Measurements from ENCODE around the gene SHISA9. TPM values are rescaled to one million over a fixed set of nuclear protein-coding genes. Genes with fewer than 3 reads are reported as not detected.

The SHISA9 gene
- total and polyA plus RNA-seq, 2 of the 4 experiments (the other 2 are of a cell fraction) = under 0.01 TPM; not detected in 1

GRCh38 chr16:13269359-13269758 is 368.0 kb downstream of the SHISA9 start:
- no CpG with 5 or more reads among the region's 1 CpG for WGBS, 2 experiments (ENCODE audit: extremely low coverage in 2 of 2, insufficient read length in 1 of 2)
- ChIA-PET CTCF (no interaction called here), POLR2A (ENCODE audit: unreplicated experiment) (no interaction called here)
- no peak overlapping the region for H2AK9ac ChIP-seq (replicated peaks; ENCODE audit: low read depth, low read length, poor library complexity)
- no peaks in the 10 kb centered on the region for H3K36me3 ChIP-seq (ENCODE audit: control insufficient read depth, insufficient read depth, low read length)
- no peak overlapping the region for H3K56ac ChIP-seq (ENCODE audit: extremely low read depth, insufficient read depth, low read length)
- H3K27ac ChIP-seq (ENCODE audit: insufficient read depth, low read length) = no peak overlapping the region
- ATAC-seq (ENCODE audit: low read depth) (no peak), DNase-seq (no peak)
- H2BK120ac ChIP-seq (ENCODE audit: low read depth, low read length) = no peak overlapping the region
- no peak overlapping the region for H3K18ac ChIP-seq (ENCODE audit: low read depth, low read length)
- H3K4ac ChIP-seq (ENCODE audit: low read depth, low read length) = no peak overlapping the region
- H4K8ac ChIP-seq (ENCODE audit: low read depth in 2 of 2, low read length in 2 of 2) = no peak overlapping the region
- no peak overlapping the region for H4K91ac ChIP-seq (ENCODE audit: insufficient read depth, low read depth, low read length)
- no peak overlapping the region for H3K23ac ChIP-seq (ENCODE audit: low read depth, low read length)
- peaks cover 11% of the 10 kb centered on the region for H3K9me3 ChIP-seq (ENCODE audit: control insufficient read depth, insufficient read depth, low read length)
- TF ChIP-seq NFE2L2 (IDR thresholded peaks at IDR 0.05; ENCODE audit: low read depth, low read length) = no peak
- TF ChIP-seq FOS (IDR thresholded peaks at IDR 0.05; ENCODE audit: low read depth, low read length) = no peak
- no peak for TF ChIP-seq SMC3 (IDR thresholded peaks at IDR 0.05; ENCODE audit: low read depth, low read length)
- no peak for TF ChIP-seq ELK1 (IDR thresholded peaks at IDR 0.05; ENCODE audit: borderline replicate concordance, low read depth, low read length)
- TF ChIP-seq MAFK (IDR thresholded peaks at IDR 0.05; ENCODE audit: low read depth, low read length) = no peak
- no peak for TF ChIP-seq CTCF (conservative IDR thresholded peaks at IDR 0.05; ENCODE audit: low read depth, low read length)
- no peak for TF ChIP-seq RAD21 (IDR thresholded peaks at IDR 0.05; ENCODE audit: low read length)
- no peak overlapping the region for H2AFZ ChIP-seq (replicated peaks; ENCODE audit: low read length, poor library complexity)
- intact Hi-C loops (cut with micrococcal nuclease) (no loop called here), in situ Hi-C loops (cut with MboI; ENCODE audit: low sequenced_read_pairs) (no loop called here), dilution Hi-C loops (cut with HindIII; ENCODE audit: low sequenced_read_pairs, unreplicated experiment) (no loop called here)
- no peaks in the 10 kb centered on the region for H3K79me1 ChIP-seq (ENCODE audit: low read depth in 1 of 2, low read length in 2 of 2)
- H3K14ac ChIP-seq (replicated peaks; ENCODE audit: low read depth, low read length) = no peak overlapping the region
- no peak overlapping the region for H3K9ac ChIP-seq (ENCODE audit: low read depth, low read length)
- H3K4me2 ChIP-seq (ENCODE audit: low read depth, low read length) = no peak overlapping the region
- no peaks in the 10 kb centered on the region for H3K27me3 ChIP-seq (ENCODE audit: control insufficient read depth, insufficient read depth, low read length)
- H3K4me3 ChIP-seq (ENCODE audit: insufficient read depth, low read depth, low read length) = no peak overlapping the region
- BruUV-seq (replicated peaks) = no TSS peak
- no peaks in the 10 kb centered on the region for H3K9me1 ChIP-seq (ENCODE audit: insufficient read depth, low read length)
- H2BK5ac ChIP-seq (ENCODE audit: low read depth, low read length, poor library complexity, severe bottlenecking) = no peak overlapping the region
- H2BK15ac ChIP-seq (ENCODE audit: low read depth, low read length) = no peak overlapping the region
- H4K5ac ChIP-seq (ENCODE audit: low read depth, low read length) = no peak overlapping the region
- H4K20me1 ChIP-seq (ENCODE audit: insufficient read depth, low read length) = no peaks in the 10 kb centered on the region
- no peak overlapping the region for H2BK20ac ChIP-seq (ENCODE audit: low read depth, low read length)
- H3K4me1 ChIP-seq (ENCODE audit: control insufficient read depth, insufficient read depth, low read length) = no peaks in the 10 kb centered on the region
- no peak overlapping the region for H2AK5ac ChIP-seq (ENCODE audit: low read depth, low read length)
